GM10266 (cell line): ENCODE data around the gene APCDD1.
"Not testable (repeated sequence)": the region's sequence is repeated elsewhere in the genome, so short reads cannot be mapped to it uniquely, and the experiment has no call there.

Source experiments
- DNase-seq: peaks from one replicate; pipeline ENCODE4 v3.0.0; 2012; ENCODE audit errors: extremely low spot score
- CTCF ChIP-seq: IDR thresholded peaks from 2 replicates; pipeline ENCODE4 v1.5.1; 2012; ENCODE audit warnings: mild to moderate bottlenecking, low read depth; ENCODE audit not compliant: control insufficient read depth, insufficient read depth; ENCODE audit errors: missing control alignments

The APCDD1 gene

GRCh38 chr18:10500038-10500437 lies 45.6 kb downstream of the APCDD1 start:
- TF ChIP-seq CTCF = no peak
- DNase-seq = no peak

- DNase-seq = no peak
- TF ChIP-seq CTCF = no peak
Observed at GRCh38 chr18:10504723-10505122, 50.3 kb downstream of the APCDD1 start.

GRCh38 chr18:10505892-10506291 lies 51.5 kb downstream of the APCDD1 start:
- not testable (repeated sequence) for DNase-seq

GRCh38 chr18:10508591-10508990 lies 54.2 kb downstream of the APCDD1 start:
- no peak for TF ChIP-seq CTCF

GRCh38 chr18:10511236-10511635 lies 56.8 kb downstream of the APCDD1 start:
- DNase-seq = no peak
- TF ChIP-seq CTCF = no peak

More at GRCh38 chr18:10508591-10508990, 54.2 kb downstream of the APCDD1 start:
- DNase-seq = no peak

- DNase-seq = no peak
- no peak for TF ChIP-seq CTCF
Observed at GRCh38 chr18:10514082-10514481, 59.6 kb downstream of the APCDD1 start.

GRCh38 chr18:10514601-10515000 lies 60.2 kb downstream of the APCDD1 start:
- no peak for TF ChIP-seq CTCF
- no peak for DNase-seq

- no peak for TF ChIP-seq CTCF
- DNase-seq = no peak
Observed at GRCh38 chr18:10515456-10515855, 61.0 kb downstream of the APCDD1 start.
